ENCODE results near the gene ADGRE3.
A peak's percentile ranks its signal among the peaks of the same experiment; 100 is the strongest.

ADGRE3 gene

GRCh38 chr19:14582894-14583340 is 91.7 kb downstream of the ADGRE3 start, which contains the start of gene CLEC17A:
CLEC17A (plus strand) TSS chr19:14583084; CDS start chr19:14583161, 77 bp downstream.
- CTCF ChIA-PET: no interaction called here
- POLR2A ChIA-PET (ENCODE audit: low non-redundant PET): no interaction called here
- no peak within 1 kb of the TSS for H3K27ac ChIP-seq
- no peak for DNase-seq (ENCODE audit: low spot score)
- TF ChIP-seq, protein P1, sequence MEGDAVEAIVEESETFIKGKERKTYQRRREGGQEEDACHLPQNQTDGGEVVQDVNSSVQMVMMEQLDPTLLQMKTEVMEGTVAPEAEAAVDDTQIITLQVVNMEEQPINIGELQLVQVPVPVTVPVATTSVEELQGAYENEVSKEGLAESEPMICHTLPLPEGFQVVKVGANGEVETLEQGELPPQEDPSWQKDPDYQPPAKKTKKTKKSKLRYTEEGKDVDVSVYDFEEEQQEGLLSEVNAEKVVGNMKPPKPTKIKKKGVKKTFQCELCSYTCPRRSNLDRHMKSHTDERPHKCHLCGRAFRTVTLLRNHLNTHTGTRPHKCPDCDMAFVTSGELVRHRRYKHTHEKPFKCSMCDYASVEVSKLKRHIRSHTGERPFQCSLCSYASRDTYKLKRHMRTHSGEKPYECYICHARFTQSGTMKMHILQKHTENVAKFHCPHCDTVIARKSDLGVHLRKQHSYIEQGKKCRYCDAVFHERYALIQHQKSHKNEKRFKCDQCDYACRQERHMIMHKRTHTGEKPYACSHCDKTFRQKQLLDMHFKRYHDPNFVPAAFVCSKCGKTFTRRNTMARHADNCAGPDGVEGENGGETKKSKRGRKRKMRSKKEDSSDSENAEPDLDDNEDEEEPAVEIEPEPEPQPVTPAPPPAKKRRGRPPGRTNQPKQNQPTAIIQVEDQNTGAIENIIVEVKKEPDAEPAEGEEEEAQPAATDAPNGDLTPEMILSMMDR (conservative IDR thresholded peaks at IDR 0.05; ENCODE audit: low read depth): no peak

GRCh38 chr19:14580623-14581237 is 93.9 kb downstream of the ADGRE3 start:
- no peak overlapping the region for H3K27ac ChIP-seq
- ChIA-PET POLR2A (ENCODE audit: low non-redundant PET) (no interaction called here), CTCF (interaction anchor here (0.7 kb wide), 1 partner anchor 1467 kb away, joined by 3 read pairs; no protein-coding TSS in a partner anchor)
- TF ChIP-seq, protein P1 (conservative IDR thresholded peaks at IDR 0.05; ENCODE audit: low read depth): no peak
- no peak for DNase-seq (ENCODE audit: low spot score)

- CTCF ChIA-PET: interaction anchor here (0.7 kb wide), 1 partner anchor 534 kb away, joined by 3 read pairs; no protein-coding TSS in a partner anchor
- TF ChIP-seq, protein P1 (conservative IDR thresholded peaks at IDR 0.05; ENCODE audit: low read depth): no peak
Measured at GRCh38 chr19:14577885-14578427, 96.7 kb downstream of the ADGRE3 start.

DNA sequence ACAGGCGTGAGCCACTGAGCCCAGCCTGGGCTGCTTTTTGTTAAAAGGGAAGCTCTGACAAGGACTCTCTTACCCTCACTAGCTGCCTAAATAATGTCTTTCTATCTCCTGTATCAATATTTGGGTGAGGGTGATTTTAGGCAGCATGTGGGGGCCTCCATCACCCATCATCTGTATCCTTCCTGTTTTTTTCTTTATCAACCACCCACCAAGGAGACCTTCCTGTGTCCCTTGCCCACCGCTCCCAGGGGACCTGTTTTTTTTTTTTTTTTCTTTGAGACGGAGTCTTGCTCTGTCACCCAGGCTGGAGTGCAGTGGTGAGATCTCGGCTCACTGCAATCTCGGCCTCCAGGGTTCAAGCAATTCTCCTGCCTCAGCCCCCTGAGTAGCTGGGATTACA is 97.4 kb downstream of the ADGRE3 start:
- TF ChIP-seq, protein P1 (conservative IDR thresholded peaks at IDR 0.05; ENCODE audit: low read depth): no peak
- CTCF ChIA-PET: no interaction called here
- POLR2A ChIA-PET (ENCODE audit: low non-redundant PET): no interaction called here
- H3K27ac ChIP-seq: no peak overlapping the region
- no peak for DNase-seq (ENCODE audit: low spot score)

More at GRCh38 chr19:14577885-14578427, 96.7 kb downstream of the ADGRE3 start:
- no peak overlapping the region for H3K27ac ChIP-seq
- DNase-seq (ENCODE audit: low spot score): no peak
- POLR2A ChIA-PET (ENCODE audit: low non-redundant PET): no interaction called here

DNA sequence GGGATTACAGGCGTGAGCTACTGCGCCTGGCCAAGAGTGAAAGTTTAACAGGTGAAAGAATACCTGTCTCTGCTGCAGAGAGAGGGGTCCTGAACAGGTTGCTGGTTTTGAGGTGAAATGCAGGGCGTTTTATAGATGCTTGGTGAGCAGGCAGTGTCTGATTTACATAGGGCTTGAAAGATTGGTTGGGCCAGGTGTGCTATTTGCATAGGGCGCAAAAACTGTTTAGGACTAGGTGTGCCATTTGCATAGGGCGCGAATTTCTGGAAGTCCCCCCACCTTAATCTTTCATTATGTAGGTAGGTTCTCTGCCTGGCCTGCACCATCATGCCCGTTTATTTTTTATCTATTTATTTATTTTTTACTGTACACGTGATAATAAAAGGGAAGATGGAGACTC is 98.3 kb downstream of the ADGRE3 start:
- TF ChIP-seq, protein P1 (conservative IDR thresholded peaks at IDR 0.05; ENCODE audit: low read depth): no peak
- no peak for DNase-seq (ENCODE audit: low spot score)
- peak overlapping the region; percentile 6; the same call in 1 of the 2 replicates for H3K27ac ChIP-seq
- POLR2A ChIA-PET (ENCODE audit: low non-redundant PET): no interaction called here
- CTCF ChIA-PET: no interaction called here

- peak overlapping the region; percentile 75; the same call in 1 of the 2 replicates for H3K27ac ChIP-seq
- POLR2A ChIA-PET (ENCODE audit: low non-redundant PET): no interaction called here
- no peak for DNase-seq (ENCODE audit: low spot score)
Measured at GRCh38 chr19:14575428-14575980, 99.1 kb downstream of the ADGRE3 start.

More at GRCh38 chr19:14575428-14575980, 99.1 kb downstream of the ADGRE3 start:
- CTCF ChIA-PET: interaction anchor here (0.6 kb wide), 1 partner anchor 516 kb away, joined by 3 read pairs; no protein-coding TSS in a partner anchor
- TF ChIP-seq, protein P1 (conservative IDR thresholded peaks at IDR 0.05; ENCODE audit: low read depth): no peak

All from RWPE1 (cell line).